Smooth muscle cell of the brain vasculature (primary cell): ENCODE results near the gene MAZ.

ENCODE experiments used
- DNase-seq: peaks from one replicate; pipeline ENCODE4 v3.0.0-alpha.2; 2012; ENCODE audit warnings: low read depth, low spot score

The MAZ gene

GRCh38 chr16:29857133-29857760 lies 50.9 kb downstream of the MAZ start:
- DNase-seq, result no peak

GRCh38 chr16:29858149-29858849 lies 52.0 kb downstream of the MAZ start:
- DNase-seq, result no peak

DNA sequence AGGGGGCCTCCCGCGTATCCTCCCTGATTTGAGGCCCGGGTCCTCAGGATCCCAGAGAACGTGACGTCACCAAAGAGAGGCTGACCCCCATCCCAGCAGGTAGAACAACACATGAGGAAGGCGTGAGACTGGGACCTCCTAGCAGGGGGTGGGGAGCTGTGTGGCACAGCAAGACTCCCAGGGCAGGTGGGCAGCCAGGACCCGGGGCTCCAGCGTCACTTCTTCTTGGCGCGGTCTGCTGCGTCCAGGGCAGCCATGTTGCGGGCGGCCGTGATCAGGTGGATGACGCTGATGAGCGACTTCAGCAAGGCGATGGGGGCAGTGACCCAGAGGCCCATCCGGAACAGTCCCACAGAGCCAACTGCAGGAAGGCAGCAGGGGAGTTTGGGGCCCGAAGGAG lies 52.6 kb downstream of the MAZ start:
- no peak for DNase-seq

DNA sequence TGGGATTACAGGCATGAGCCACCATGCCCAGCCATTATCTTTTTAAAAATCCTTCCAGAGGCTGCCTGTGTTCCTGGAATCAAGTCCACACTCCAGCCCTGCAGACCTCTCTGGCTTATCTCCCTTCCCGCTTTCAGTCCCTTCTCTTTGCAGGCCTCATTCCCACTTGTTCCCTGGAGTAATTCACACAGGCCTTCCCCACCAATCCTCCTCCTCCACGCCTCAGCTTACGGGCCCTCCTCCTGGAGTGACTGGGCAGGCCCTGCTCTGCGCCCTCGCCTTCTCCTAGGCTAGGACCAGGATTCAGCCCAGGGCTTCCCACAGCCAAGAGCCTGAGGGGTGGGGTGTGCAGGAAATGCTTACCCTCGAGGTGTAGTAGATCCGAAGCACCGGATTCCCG lies 53.9 kb downstream of the MAZ start:
- no peak for DNase-seq
